Measurements from ENCODE around the gene LZTFL1.

DNA sequence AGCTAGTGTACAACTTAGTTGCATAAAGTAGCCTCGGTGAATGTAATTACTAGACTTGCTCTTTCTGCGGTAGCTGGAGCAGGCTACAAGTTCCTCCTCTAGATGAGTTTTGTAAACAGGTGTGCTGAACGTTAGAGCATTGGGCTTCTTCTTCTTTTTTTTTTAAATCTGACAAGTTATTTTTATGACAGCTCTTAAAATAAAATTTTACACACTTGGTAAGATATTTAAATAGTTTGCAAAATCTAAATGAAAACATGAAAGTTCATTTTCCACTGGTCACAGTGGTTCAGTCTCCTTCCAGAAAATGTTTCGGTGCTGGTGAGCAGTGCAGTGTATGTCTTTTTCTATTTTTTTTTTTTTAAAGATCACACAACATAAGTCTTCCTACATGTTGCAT is 47.4 kb upstream of the LZTFL1 start:
- TF ChIP-seq POLR2A (IDR thresholded peaks at IDR 0.05; ENCODE audit: low read length), result no peak
- no peak for TF ChIP-seq GATA1 (IDR thresholded peaks at IDR 0.05; ENCODE audit: low read depth, low read length)
